ENCODE measurements around the gene GGT1.

GGT1 gene

DNA sequence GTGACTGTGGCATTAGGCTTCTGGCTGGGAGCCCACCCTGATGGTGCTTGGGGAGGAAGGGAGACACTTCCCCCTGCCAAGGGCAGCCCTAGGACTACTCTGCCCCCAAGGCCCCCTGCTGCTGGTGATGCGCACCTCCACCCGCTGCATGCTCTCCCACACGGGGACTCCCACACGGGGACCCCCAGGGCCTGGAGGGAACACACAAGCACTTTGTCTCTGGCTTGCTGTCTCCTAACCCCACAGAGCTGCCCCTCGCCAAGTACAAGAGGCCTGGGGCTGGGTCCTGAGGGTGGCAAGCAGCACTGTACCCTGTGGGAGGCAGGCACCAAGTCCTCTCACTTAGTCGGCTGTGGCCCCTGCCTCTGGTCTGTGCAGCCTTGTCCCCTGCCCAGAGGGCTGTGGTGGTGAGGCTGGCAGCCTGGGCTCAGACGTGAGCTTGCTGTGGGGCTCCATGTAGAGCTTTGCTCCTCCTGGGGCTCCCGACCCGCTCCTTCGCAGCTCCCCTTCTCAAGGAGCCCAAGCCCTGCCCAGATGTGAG lies 18.1 kb upstream of the GGT1 start:
- no peak overlapping the region for H3K4me3 ChIP-seq (ENCODE audit: low read depth, low read length)
- TF ChIP-seq, protein P1, sequence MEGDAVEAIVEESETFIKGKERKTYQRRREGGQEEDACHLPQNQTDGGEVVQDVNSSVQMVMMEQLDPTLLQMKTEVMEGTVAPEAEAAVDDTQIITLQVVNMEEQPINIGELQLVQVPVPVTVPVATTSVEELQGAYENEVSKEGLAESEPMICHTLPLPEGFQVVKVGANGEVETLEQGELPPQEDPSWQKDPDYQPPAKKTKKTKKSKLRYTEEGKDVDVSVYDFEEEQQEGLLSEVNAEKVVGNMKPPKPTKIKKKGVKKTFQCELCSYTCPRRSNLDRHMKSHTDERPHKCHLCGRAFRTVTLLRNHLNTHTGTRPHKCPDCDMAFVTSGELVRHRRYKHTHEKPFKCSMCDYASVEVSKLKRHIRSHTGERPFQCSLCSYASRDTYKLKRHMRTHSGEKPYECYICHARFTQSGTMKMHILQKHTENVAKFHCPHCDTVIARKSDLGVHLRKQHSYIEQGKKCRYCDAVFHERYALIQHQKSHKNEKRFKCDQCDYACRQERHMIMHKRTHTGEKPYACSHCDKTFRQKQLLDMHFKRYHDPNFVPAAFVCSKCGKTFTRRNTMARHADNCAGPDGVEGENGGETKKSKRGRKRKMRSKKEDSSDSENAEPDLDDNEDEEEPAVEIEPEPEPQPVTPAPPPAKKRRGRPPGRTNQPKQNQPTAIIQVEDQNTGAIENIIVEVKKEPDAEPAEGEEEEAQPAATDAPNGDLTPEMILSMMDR (IDR thresholded peaks at IDR 0.05; ENCODE audit: borderline replicate concordance, insufficient read depth, low read depth, low read length) = no peak

DNA sequence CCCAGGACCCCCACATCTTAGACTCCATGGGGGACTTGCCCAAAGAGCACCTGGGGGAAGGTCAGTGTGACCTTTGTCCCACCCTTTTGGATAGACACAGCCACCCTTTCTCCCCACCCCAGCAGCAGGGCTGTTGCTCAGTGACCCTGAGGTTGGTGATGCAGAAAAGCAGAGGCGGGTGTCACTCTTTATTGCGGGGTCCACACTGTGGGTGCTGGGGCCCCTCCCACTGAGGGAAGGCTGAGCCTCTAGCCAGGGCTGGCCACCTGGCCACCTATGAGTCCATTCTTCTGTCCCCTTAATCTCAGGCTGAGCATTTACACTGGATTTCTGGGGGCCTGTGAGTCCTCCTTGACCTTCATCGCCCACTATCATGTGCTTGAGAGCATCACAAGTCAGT lies 17.5 kb upstream of the GGT1 start:
- H3K4me3 ChIP-seq (ENCODE audit: low read depth, low read length) = no peak overlapping the region
- TF ChIP-seq, protein P1 (IDR thresholded peaks at IDR 0.05; ENCODE audit: borderline replicate concordance, insufficient read depth, low read depth, low read length) = no peak

DNA sequence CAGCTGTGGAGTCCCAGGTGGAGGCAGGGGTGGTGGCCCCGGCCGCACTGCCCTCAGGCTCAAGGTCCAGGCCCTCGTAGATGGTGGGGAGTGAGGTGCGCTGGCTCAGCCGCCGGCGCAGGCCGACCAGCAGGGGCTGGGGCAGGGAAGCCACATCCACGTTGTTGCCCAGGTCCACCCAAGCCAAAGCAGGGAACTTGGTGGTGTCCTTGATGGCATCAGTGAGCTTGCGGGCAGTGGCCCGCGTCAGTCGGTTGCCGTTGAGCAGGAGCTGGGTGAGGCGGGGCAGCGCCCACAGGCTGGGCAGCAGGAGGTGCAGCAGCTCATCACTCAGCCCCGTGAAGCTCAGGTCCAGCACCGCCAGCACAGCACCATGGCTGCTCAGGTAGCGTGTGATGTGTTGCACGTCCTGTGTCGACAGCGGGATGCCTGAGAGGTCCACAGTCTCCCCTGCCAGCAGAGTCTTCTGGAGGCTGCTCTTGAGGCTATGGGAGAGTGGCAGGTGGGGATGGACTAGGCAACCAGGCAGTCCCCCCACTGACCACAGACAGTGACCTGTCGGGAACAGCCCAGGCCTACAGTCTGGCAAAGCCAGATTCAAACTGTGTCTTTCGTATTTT lies 17.0 kb upstream of the GGT1 start:
- H3K4me3 ChIP-seq (ENCODE audit: low read depth, low read length) = no peak overlapping the region
- TF ChIP-seq, protein P1 (IDR thresholded peaks at IDR 0.05; ENCODE audit: borderline replicate concordance, insufficient read depth, low read depth, low read length) = no peak

DNA sequence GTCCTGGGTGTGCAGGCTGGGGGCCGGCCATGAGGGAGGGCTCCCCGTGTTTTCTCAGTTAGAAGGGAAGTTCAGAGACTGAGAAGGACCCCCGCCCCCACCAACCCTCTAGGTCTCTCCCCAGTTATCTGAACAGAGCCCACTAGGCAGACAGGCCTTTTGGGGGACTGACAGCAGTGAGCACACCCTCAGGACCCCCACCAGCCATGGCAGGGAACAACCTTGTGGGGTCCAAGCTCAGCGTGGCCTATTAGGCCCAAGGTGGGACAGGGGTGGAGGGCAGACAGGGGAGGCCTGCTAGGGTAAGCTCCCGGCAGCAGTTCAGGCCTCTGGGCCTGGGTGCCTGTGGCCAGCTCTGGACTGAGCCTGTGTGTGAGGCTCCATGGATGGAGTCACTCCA lies 15.7 kb upstream of the GGT1 start:
- TF ChIP-seq, protein P1 (IDR thresholded peaks at IDR 0.05; ENCODE audit: borderline replicate concordance, insufficient read depth, low read depth, low read length) = no peak
- H3K4me3 ChIP-seq (ENCODE audit: low read depth, low read length) = no peak overlapping the region

DNA sequence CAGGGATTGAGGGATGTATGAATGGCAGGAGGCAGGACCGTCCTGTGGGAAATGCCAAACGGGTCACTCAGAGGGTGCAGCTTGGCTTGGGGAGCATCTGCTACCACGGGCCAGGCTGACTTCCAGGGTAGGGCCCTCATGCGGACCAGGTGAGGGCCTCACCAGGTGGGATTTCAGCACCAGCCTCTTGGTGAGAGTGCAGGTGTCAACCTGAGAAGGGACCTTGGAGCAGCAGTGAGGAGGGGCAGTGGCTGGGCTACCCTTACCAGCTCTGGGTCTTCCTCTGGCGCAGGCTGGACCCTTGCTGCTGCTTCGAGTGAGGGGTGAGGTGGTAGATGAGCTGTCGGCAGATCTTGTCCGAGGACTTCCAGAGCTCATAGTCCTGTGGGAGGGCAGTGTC lies 15.0 kb upstream of the GGT1 start:
- TF ChIP-seq, protein P1 (IDR thresholded peaks at IDR 0.05; ENCODE audit: borderline replicate concordance, insufficient read depth, low read depth, low read length) = no peak
- H3K4me3 ChIP-seq (ENCODE audit: low read depth, low read length) = no peak overlapping the region

DNA sequence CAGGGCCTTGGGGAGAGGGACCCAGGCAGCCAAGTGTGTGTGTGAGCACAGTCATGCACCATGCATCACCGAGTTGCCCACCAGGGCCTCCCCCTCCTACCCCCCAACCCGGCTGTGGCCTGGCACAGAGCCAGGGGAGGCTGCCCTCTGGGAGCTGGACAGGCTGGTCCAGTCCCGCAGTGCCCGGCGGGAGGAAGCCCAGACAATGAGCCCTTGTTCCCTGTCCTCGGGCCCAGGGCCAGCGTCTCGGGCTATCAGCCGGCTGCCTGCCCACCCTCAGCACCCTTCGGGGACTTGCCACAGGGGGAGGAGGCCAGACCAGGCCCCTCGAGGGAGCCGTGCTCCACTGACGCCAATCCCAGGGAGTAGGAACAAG lies 14.6 kb upstream of the GGT1 start:
- no peak overlapping the region for H3K4me3 ChIP-seq (ENCODE audit: low read depth, low read length)
- TF ChIP-seq, protein P1 (IDR thresholded peaks at IDR 0.05; ENCODE audit: borderline replicate concordance, insufficient read depth, low read depth, low read length) = no peak

DNA sequence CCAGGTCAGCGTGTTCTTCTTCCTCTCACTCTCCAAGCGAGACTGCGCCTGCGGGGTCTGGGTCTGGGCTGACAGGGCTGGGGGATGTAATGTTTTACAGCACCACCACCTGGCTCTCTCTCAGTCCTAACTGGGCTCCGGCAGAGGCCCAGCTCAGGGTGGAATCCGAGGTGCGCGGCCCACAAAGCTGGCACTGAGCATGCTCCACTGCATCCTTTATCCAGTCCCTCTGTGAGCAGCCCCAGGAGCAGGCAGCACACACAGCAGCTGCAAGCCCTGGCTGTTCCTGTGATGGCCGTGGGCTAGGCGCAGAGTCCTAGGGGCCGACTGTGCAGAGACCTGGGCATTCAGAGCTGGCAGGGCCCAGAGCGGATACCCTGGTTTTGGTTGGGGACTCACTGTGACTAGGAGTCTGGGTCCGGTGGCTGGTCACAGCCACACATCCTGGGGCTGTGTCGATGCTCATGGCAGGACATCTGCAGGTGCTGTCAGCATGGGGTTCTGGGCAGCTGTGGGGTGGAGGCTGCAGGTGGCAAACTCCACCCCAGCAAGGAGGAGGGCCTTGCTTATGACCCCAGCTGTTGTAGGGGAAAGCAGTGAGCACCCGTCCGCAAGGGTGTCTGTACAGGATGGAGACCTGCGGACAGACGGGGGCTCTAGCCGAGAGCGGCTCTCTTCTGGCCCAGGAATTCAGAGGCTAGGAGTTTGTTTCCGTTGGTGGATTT lies 14.1 kb upstream of the GGT1 start:
- no peak overlapping the region for H3K4me3 ChIP-seq (ENCODE audit: low read depth, low read length)
- TF ChIP-seq, protein P1 (IDR thresholded peaks at IDR 0.05; ENCODE audit: borderline replicate concordance, insufficient read depth, low read depth, low read length) = no peak

All from GM12875 (cell line).